Fibroblast of skin of abdomen (primary cell): ENCODE data around the gene DYRK1A.

ENCODE experiments used
- DNase-seq: peaks from one replicate; pipeline ENCODE4 v3.0.0-alpha.2; 2013

Gene DYRK1A

DNA sequence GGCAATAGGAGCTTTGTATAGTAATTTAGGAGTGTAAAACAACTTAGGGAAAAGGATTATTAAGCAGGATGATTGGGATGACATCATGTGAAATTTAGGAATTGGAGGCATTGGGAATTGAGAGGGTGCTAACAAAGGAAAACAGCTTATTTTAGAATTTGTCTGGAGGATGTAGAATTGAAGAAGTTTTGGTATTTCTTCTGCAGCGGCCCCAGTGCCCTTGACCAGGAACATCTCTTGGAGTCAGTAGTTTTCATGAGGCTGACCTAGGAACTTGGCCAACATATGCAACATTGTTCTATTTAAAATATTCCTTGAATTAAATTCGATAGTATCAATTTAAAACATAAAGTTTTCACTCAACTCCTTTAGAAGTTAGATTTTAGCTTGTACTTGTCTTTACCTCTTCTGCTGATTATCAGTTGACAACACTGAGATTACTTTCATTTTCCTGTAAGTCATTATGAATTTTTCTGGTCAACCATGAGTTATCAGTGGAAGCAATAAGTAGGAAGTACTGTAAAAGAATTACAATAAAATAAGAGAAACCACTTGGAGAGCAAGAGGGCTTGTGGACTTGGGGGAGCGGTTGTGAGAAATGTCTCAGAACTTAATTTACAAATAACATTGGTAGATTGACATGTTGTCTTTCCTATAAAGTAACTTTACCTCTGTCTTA, 52.8 kb downstream of the DYRK1A start:
- no peak for DNase-seq

DNA sequence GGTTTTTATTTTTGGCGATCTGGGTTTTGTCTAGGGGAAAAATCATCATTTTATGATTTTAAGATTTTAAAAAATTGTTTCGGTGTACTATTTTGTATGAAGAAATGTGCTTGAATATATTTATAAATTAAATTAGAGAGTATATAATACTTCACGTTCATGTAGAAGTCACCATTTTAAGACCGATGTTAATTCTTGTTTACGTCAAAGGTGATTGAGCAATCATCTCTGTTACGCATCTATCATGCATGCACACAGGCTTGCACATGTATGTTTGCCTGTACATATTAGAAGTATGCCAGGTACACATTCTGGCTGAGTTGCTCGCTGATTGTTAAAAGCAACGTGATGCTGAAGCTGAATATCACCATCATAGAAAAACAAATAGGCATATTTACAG, 54.7 kb downstream of the DYRK1A start:
- no peak for DNase-seq

DNA sequence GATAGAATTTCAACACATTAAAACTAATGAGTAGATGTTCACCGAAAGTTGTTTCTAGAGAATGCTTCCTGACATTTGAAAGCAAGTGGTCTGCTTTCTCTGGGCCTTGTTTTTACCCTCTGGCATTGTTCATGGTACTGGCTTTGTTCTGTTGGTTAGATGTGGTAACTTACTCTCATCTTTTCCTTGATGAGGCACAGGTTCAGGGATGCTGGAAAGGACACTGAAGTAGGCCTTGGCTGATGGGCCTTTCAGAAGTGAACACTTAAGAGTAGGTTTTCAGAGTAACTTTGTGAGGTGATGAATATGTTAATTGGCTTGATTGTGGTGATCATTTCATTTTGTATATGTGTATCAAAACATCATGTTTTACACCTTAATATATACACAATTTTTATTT, 55.8 kb downstream of the DYRK1A start:
- DNase-seq = no peak

DNA sequence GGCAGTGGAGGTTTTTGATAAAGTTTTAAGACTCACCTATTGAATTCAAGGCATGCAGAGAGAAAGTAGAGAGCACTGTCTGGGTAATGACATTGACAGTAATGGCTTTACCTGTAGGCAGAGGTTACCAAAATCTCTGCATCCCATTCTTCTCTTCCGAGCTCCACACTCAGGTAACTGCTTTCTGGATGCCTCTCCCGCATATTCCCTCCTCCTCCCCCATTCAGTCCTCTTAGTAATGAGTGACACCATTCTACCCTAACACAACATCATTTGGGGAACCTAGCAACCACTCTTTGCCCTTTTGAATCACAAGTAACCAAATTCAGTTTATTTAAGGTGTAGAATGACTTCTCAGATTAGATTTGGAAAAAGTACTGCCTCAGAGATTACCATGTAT, 56.5 kb downstream of the DYRK1A start:
- no peak for DNase-seq

DNA sequence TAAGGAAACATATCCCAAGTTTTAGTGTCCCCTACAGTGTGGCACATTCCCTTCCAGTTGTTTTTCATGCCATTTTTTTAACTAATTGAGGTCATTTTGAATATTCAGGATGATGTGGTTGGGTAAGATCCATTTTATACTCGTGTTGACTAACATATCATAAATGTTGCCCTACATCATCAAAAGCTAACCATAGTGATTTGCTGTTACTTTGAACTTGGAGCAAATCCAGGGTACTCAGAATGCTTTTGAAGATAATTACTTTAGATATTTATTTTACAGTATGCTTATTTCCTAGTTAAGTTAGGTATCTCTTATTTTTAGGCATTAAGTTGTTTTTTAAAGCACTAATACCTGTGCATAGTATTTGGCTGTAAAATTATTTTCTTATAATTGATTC, 57.8 kb downstream of the DYRK1A start:
- no peak for DNase-seq

DNA sequence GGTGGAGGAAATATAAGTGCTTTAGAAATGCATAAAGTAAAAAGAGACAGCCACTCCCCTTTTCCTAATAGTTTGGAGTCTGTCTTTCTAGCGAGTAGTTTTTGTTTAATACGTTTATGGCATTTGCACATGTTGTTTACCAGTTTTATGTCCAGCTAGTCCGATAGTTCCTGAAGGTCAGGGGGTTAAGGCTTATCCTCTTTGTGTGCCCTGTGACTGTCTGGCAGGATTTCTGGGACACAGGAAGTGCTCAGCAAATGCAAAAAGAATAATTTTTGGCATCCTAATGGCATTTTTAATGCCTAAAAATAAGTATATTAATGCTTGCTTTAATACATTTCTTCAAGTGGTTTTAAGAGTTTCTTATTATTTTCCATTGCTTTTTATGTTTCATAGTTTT, 58.4 kb downstream of the DYRK1A start:
- no peak for DNase-seq

DNA sequence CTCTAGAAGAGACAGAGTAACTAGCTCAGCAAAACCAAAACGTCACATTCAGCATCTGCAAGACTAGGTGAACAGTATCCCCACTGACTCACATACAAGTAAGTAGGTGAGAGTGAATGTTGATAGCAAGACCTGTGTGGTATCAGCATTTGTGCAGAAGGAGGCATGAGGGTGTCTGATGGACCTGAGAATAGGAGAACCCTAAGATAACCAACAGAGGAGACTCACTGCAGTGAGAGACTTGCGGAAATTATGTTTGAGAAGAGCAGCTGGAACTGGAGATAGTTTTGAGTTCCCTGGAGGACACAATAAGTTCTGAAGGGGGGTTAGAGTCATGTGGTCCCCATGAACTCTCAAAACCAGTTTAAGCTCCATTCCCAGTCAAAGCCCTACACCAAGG, 59.1 kb downstream of the DYRK1A start:
- DNase-seq = no peak

DNA sequence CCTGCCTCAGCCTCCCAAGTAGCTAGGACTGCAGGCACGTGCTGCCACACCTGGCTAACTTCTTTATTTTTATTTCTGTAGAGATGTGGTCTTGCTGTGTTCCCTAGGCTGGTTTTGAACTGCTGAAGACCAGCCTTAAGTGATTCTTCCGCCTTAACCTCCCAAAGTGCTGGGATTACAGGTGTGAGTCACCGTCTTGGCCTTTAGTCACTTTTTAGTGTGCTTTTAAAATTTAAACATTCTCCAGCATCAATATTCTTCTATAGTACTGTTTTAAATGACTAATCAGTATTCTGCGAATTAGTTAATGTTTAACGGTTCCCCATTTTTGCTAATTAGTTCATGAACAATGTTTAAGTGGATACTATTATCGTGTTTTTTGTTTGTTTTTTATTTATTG, 60.6 kb downstream of the DYRK1A start:
- DNase-seq = no peak

DNA sequence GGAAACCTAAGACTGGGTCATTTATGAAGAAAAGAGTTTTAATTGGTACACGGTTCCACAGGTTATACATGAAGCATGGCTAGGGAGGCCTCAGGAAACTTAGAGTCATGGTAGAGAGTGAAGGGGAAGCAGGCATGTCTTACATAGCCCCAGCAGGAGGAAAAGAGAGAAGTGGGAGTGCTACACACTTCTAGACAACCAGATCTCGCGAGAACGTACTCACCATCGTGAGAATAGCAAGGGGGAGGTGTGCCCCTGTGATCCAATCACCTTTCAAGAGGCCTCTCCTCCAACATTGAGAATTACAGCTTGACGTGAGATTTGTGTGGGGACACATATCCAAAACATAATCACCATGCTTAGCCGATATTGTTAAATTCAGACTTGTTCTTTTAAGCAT, 62.8 kb downstream of the DYRK1A start:
- DNase-seq = no peak

DNA sequence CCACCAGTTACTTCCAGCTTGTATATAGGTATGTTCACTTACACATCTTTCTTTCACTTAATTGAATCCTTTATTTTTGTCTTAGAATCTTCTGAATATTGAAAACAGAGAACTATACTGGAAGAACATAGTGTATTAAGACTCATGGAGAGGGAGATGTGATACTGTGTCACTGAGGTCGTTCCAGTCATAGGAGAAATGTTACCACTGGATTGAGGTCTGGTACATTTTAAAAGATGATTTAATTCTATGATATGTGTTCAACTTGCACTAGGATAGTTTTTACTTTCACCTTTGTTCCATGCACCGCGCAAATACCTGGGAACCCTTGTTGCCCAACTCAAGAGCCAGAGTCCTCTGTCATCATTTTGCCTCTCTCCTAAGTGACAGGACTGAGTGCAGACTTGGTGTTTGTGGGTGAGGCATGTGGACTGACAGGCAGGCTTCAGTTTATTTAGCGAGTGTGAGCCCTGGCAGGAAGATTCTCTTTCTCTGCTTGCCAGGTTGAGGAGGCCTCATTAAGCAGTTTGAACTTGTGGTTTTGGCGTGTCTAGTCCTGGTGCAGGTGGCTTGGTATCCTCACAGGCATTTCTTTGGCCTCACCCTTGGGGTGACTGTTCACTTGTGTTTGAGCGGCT, 63.7 kb downstream of the DYRK1A start:
- DNase-seq = no peak

DNA sequence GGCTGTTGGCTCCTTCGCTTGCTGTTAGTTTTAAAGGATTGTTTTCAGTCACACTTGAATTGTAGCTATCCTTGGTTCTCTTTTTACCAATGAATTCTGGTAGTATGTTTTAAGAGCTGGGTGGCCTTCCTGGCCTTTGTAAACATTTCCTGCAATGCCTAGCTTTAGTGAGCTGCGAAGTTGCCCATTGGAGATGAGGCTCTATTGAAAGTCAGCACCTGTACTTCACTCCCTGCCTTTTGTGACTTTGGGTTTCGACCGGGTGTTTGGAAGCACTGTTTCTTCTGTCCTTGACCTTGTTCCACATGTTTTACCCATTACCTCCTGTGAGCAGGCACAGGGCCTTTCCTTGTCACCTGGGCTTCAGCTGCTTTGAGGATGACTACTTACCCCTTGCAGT, 64.7 kb downstream of the DYRK1A start:
- no peak for DNase-seq

DNA sequence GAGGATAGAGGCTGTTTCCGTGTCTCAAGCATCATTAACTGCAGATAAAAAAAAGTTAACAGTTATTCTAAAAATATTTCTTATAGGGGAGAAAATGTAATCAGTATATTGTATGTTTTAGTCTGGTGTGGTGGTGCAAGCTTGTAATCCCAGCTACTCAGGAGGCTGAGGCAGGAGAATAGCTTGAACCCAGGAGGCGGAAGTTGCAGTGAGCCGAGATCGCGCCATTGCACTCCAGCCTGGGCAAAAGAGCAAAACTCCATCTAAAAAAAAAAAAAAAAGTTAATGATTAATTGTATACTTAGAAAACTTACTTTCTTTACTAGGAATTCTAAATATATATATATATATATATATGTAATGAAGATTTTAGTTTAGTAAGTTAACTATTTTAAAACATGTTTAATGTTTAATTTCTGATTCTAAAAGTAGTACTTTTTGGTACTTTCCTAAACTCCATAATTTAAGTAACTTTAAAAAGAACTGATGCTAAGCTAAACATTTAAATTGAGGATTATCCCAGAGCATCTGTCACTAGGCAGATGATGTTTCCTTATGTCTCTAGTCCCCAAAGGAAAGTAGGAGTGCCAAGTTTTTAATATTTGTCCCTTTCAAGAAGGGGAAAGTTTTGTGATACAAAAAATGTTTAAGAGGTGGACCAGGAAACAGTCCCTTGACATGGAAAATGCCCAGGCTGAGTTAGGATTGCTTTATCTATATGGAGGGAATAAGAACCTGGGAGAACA, 66.3 kb downstream of the DYRK1A start:
- DNase-seq = no peak

DNA sequence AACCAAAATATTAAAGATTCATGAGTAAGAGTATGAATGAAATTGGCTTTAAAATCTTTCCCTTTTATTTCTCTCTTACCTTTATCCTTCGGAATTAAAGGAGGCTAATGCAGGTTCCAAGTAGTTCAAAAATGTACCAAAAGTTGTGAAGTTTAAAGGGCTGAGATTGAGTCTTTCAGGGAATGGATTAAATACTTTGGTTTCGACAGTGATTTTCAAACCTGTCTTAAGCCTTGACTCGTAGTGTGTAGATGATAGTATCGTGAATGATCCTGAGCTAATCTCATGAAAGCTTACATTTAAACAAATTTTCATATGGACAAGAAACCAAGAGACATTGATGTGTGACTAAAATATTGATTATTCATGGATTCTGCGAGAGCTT, 66.9 kb downstream of the DYRK1A start:
- DNase-seq = no peak

DNA sequence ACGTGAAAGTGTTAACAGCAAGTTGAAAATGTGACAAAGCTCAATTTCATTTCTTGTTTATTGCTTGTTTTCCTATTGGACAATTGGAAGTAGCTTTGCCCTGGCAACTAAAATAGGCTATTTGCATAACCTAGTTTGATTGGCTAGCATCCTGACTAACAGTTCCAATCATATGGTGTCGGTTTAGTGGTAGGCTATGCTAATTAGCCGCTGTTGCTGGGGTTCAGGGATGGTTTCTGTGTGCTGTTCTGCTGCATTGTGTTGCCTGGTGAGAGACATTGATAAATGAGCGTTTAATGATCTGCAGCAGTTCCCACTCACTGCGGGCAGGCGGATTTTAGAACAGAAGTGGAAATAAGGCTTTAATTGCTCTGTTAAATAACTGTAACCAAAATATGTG, 68.5 kb downstream of the DYRK1A start:
- peak; percentile 95 for DNase-seq

DNA sequence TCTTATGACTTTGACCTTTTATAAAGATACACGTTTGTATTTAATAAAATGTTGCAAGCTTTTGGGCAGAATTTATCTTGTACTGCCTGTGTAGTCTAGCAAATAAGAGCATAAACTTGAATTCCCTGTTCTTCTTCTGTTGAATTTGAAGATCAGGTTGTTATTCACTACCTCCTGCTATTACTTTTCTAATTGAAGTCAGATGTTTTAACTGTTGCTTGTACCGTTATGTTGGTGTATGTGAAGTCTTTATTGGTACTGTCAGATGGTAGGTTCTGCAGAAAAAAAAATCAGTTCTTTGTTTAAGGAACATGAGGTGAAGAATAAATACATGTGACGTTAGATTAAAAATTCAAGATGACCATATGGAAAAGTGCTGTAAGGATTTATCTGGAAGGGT, 69.1 kb downstream of the DYRK1A start:
- DNase-seq = peak; percentile 35

DNA sequence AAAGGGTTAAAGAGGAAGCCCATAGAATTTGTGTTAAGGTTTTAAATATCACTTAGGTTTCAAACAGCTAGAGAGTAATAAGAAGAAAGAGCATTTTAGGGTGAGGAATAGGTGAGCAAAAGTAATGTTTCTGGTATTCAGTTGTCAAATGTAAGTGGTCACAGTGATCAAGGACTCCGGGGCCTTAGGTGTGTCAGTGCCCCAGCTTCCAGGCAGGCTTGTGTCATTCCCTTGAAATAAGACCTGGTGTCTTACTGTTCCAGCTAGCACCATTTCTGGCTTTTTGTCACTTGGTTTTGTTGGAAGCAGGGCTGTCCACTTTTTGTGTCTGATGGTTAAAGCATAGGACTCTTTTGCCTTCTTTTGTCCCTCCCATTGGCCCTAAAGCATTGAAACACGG, 69.6 kb downstream of the DYRK1A start:
- DNase-seq = no peak

DNA sequence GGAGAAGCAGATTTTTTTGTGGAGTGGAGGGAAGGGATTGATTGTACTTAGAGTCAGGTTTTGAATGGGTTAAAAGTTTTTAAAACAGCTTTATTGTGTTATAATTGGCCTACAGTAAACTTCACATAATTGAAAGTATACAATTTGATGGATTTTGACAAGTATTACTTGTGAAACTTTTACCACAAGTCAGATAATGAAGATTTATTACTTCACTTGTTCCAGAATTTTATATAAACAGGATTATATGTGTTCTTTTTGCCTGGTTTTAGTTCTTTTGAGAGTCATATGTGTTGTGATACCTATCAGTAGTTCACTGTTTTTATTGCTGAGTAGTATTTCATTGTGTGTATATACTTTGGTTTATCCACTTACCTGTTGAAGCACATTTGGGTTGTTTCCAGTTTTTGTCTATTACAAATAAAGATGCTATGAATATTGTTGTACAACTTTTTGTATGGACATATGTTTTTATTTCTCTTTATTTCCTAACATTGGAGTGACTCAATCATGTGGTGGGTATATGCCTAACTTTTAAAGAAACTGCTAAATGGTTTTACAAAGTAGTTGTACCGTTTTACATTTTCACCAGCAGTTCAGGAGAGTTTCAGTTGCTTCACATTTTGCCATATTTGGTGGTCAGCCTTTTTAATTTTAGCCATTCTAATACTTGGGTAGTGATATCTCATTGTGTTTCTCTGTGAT, 71.0 kb downstream of the DYRK1A start:
- DNase-seq = no peak

DNA sequence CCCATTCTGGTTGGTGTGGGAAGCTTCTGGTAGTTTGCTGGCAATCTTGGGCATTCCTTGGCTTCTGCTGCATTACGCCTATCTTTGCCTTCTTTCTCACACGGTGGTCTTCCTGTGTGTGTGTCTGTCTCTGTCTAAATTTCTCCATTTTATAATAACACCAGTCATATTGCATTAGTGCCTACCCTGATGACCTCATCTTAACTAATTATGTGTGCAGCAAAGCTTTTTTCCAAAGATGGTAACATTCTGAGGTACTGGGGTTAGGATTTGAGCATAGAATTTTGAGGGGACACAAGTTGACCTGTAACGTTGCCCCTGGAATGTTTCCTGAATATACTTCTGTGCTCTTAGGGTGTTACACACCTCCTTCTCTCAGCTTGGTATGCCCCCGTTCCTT, 77.1 kb downstream of the DYRK1A start:
- DNase-seq = no peak

DNA sequence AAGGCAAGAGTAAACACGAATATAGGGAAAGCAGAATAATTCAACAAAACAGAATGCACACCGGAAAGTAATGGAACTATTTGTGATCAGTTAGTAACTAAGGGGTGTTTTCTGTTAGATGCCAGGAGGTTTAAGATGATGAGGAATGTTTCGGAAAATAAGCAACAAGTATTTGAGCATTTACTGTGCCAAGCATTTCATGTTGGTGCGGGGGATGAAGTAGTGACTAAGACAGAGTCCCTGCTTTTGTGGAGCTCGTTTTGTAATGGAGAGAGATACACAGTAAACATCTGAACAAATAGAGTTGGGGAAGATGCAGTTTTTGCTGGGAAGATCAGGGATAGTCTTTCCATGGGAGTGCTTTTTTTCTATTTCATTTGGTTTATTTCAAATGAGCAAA, 78.7 kb downstream of the DYRK1A start:
- no peak for DNase-seq

DNA sequence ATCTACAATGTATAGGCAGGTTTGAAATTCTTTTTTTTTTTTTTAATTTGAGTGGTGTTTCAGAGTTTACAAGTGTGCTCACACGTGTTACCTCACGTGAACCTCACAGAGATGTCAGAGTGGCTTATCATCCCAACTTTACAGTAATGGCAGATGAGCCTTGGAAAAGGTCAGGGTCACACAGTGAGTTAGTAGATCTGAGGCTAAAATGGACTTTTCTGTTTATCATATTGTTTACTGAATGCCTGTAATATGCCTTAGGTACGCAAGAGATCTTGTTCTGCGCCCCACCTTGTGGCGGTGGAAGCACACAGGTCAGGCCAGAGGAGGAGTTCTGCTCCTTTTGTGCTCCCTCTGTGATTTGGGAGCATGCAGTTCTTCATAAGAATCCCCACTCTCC, 80.0 kb downstream of the DYRK1A start:
- DNase-seq = no peak

DNA sequence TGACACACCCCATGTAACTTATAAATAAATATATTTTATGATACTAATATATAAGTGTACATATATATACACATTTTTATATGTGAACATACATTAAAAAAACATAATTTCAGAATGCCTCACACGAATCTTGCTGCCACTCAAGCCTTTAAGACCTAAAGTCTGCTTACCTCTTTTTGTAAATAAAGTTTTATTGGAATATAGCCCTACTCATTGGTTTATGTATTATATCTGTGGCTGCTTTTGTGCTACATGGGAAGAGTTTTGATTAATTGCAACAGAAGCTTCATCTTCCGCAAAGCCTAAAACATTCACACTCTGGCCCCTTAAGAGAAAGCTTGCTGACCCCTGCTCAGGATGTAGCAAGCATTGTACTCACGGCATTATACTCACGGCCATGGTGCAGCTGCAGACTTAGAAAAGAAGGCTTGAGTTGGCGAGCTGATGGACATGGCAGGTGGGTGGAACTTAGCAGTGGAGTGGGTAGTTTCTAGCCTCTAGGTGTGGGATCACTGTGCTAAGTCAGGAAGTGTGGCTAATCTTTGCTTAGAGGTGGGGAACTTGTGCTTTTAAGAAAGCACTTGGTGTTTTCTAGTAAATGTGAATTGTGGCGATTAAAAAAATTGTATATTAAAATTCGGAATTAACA, 80.8 kb downstream of the DYRK1A start:
- no peak for DNase-seq

DNA sequence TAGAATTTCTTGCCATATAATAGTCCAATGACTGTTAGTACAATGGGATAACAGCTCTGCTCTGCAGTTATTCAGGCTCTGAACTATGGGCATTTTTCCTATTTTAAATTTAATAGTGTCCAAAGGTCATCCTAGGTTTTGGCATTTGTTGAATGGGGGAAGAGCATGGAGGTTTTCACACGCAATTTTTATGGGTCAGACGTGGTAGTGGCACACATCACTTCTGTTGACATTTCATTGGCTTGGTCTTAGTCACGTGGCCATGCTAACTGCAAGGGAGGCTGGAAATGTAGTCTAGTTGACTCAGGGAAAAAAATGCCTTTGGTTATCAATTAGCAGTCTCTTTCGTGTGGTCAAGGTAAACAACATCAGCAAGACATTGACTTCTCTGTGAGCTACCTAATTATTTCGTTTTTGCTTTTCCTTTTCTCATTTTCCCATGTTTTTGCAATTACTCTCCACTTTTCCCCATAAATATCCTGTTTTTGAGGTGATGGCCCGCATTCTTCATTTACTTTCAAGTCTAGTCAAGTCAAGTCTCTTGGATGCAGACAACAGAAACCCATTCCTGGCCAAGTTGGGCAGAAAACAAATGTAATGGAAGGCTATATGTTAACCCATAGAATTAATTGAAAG, 82.8 kb downstream of the DYRK1A start:
- DNase-seq = no peak
